AG04450 (cell line): ENCODE measurements around the gene CFAP46. TPM values are rescaled to one million over a fixed set of nuclear protein-coding genes. Genes with fewer than 3 reads are reported as not detected.

Experiments used
- CTCF ChIA-PET: fragments of 300-600, 350-600 bp; formaldehyde crosslinking; extraction: SDS; loops from one replicate; lab custom pipeline; 2022; ENCODE audit warnings: antibody characterized with exemption, inconsistent platforms; lab: Charles Lee
- POLR2A ChIA-PET: fragments of 350-600 bp; formaldehyde crosslinking; extraction: SDS; loops from one replicate; lab custom pipeline; 2021; ENCODE audit warnings: antibody characterized with exemption, inconsistent platforms; lab: Yijun Ruan, JAX
- DNase-seq: peaks from one replicate; pipeline ENCODE4 v3.0.0-alpha.2; 2011; ENCODE audit warnings: low read depth, low spot score
- H3K27ac ChIP-seq: one replicate; pipeline ENCODE4 v1.5.1; 2012; ENCODE audit warnings: low read depth, low read length, control low read depth
- H3K27me3 ChIP-seq: one replicate; pipeline ENCODE4 v1.6.0; 2012; ENCODE audit warnings: low read length; ENCODE audit not compliant: control insufficient read depth, insufficient read depth
- H3K4me3 ChIP-seq: 2 replicates; pipeline ENCODE4 v1.5.1; 2011; ENCODE audit warnings: mild to moderate bottlenecking, low read depth, low read length, control low read depth
- H3K9me3 ChIP-seq: 2 replicates; pipeline ENCODE4 v1.5.1; 2012; ENCODE audit warnings: low read length; ENCODE audit not compliant: control insufficient read depth, insufficient read depth
- polyA plus RNA-seq: library from polyadenylated mRNA; depleted of rRNA; stranded (reverse); fragments of >200 nt; gene quantifications from 2 replicates; pipeline ENCODE4 v1.2.3, GENCODE V29; 2011
- TF ChIP-seq, protein P1 (sequence below): IDR thresholded peaks from 2 replicates; pipeline ENCODE4 v1.5.1; 2011; ENCODE audit warnings: low read depth, low read length, control low read depth, inconsistent platforms

CFAP46 gene
- polyA plus RNA-seq, 1 experiment, result 2.7 TPM

DNA sequence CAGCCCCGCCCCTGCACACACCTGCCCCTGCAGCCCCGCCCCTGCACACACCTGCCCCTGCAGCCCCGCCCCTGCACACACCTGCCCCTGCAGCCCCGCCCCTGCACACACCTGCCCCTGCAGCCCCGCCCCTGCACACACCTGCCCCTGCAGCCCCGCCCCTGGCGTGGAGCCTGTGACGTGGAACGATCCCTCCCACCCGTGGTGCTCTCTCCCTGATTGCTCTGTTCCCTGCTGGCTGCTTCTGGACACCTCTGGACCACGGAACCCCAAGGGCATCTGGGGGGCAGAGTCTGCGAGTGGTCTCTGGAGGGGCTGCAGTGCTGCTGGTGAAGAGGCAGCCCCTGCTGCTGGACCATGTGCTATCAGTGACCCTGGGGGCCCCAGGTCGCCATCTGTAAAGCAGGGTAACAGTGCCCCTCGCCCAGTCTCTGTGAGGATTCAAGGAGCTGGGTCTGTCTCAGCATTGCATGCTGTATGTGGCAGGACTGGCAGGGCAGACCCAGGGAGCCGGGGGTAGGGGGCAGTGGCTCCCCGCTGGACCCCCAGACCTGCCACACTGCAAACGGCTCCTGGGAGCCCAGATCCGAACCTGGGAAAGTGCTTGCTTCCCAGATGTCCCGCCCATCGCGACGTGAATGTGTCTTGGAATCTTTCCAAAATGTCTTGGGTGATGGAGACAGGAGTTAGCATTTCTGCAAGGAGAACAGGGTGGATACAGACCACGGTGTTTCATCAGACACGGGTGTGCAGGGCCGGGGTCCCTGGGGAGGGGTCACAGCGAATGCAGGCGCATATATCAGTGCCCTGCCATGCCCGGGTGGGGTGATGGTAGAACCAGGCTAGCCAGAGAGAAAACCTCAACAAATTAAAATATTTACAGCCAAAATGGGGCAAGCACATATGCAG lies 128.6 kb downstream of the CFAP46 start:
- Histone ChIP-seq H3K27me3 (peaks cover 2% of the 10 kb centered on the region), H3K27ac (no peak overlapping the region), H3K9me3 (peaks cover 7% of the 10 kb centered on the region; the same call in 1 of the 2 replicates), H3K4me3 (no peak overlapping the region)
- TF ChIP-seq, protein P1, sequence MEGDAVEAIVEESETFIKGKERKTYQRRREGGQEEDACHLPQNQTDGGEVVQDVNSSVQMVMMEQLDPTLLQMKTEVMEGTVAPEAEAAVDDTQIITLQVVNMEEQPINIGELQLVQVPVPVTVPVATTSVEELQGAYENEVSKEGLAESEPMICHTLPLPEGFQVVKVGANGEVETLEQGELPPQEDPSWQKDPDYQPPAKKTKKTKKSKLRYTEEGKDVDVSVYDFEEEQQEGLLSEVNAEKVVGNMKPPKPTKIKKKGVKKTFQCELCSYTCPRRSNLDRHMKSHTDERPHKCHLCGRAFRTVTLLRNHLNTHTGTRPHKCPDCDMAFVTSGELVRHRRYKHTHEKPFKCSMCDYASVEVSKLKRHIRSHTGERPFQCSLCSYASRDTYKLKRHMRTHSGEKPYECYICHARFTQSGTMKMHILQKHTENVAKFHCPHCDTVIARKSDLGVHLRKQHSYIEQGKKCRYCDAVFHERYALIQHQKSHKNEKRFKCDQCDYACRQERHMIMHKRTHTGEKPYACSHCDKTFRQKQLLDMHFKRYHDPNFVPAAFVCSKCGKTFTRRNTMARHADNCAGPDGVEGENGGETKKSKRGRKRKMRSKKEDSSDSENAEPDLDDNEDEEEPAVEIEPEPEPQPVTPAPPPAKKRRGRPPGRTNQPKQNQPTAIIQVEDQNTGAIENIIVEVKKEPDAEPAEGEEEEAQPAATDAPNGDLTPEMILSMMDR, result no peak
- ChIA-PET CTCF (no interaction called here), POLR2A (no interaction called here)
- DNase-seq, result no peak

DNA sequence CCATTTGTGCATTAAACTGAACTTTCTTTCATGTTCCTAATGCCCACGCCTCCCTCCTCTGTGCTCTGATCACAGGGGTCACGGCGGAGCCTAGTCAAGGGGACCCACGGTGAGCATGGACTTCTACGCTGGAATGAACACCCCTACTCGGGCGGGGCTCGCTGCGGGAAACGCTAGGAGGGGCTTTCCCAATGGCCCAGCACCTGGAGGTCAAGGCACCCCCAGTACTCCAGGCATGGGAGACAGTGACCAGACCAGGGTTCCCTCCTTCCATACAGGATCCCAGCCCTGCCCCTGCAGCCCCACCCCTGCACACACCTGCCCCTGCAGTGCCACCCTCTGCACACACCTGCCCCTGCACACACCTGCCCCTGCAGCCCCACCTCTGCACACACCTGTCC lies 129.4 kb downstream of the CFAP46 start:
- DNase-seq, result no peak
- Histone ChIP-seq H3K27me3 (peaks cover 2% of the 10 kb centered on the region), H3K9me3 (peaks cover 6% of the 10 kb centered on the region; the same call in 1 of the 2 replicates), H3K27ac (no peak overlapping the region), H3K4me3 (no peak overlapping the region)
- CTCF ChIA-PET, result no interaction called here
- POLR2A ChIA-PET, result no interaction called here
- TF ChIP-seq, protein P1, result no peak

DNA sequence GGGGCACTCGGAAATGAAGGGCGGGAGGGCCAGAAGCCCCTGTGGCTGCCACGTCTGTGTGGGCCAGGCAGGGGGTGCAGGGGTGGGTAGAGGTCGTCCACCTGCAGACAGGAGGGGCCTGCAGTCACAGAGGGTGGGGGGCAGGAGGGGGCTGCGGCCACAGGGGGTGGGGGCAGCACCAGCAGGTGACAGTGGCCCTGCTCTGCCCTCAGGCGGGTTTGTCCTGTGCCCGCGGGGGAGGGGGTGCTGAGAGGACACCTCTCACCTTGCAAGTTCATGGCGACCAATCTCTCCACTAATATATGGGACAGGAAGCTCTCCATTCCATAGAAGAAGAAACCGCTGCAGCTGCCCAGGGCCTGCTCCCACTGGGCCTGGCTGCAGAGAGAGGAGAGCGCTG lies 129.8 kb downstream of the CFAP46 start:
- ChIA-PET CTCF (no interaction called here), POLR2A (no interaction called here)
- H3K27me3 ChIP-seq, result peaks cover 2% of the 10 kb centered on the region
- H3K9me3 ChIP-seq, result peaks cover 2% of the 10 kb centered on the region; the same call in 1 of the 2 replicates
- H3K4me3 ChIP-seq, result no peak overlapping the region
- no peak overlapping the region for H3K27ac ChIP-seq
- TF ChIP-seq, protein P1, result no peak
- no peak for DNase-seq

DNA sequence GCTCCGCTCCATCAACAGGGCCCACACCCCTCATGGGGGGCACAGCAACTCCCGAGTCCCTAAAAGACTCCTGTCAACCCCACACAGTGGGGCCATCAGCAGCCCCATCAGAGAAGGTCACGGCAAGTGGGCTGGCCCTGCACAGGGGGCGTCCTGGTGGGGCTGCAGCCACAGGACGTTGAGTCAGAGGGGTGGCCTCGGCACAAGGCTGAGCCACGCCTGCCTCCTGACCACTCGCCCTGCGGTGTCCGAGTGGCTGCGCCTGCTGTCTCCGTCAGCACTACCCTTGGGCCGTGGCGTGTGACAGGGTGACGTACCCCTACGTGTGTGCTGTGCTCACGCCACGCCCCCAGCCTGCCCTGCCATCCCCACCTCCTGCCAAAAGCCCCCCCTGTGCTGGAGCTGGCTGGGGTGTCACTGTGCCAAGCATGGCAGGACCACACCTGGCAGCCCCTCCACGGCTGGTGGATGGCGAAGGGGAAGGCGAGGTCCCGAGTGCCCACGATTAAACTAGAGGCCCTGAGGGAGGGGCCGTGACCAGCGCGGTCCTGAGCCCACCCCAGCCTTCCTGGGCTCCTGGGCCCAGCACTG lies 130.4 kb downstream of the CFAP46 start:
- CTCF ChIA-PET, result no interaction called here
- Histone ChIP-seq H3K4me3 (no peak overlapping the region), H3K27me3 (peaks cover 2% of the 10 kb centered on the region), H3K27ac (no peak overlapping the region), H3K9me3 (no peaks in the 10 kb centered on the region; the same call in 1 of the 2 replicates)
- POLR2A ChIA-PET, result no interaction called here
- TF ChIP-seq, protein P1, result no peak
- DNase-seq, result no peak
